Urinary bladder (tissue), 4 donors: Measurements from ENCODE around the gene CDKN1C. TPM values are rescaled to one million over a fixed set of nuclear protein-coding genes. Genes with fewer than 3 reads are reported as not detected.

Source experiments
- DNase-seq: peaks from one replicate; pipeline ENCODE4 v3.0.0-alpha.2; 2015; ENCODE audit errors: extremely low spot score
- H3K27ac ChIP-seq: one replicate; pipeline ENCODE4 v1.5.1; 2013; ENCODE audit warnings: low read depth, mild to moderate bottlenecking, moderate library complexity
- H3K36me3 ChIP-seq: one replicate; pipeline ENCODE4 v1.6.1; 2013; ENCODE audit warnings: mild to moderate bottlenecking, moderate library complexity; ENCODE audit not compliant: insufficient read depth
- H3K4me1 ChIP-seq: one replicate; pipeline ENCODE4 v1.6.1; 2013; ENCODE audit warnings: mild to moderate bottlenecking, moderate library complexity; ENCODE audit not compliant: insufficient read depth
- H3K4me3 ChIP-seq: one replicate; pipeline ENCODE4 v1.5.1; 2013; ENCODE audit warnings: low read depth, low read length
- WGBS: extraction: QIAGEN DNeasy Blood & Tissue Kit; methylation state at CpG from one replicate; pipeline ENCODE4 v1.1.7; 2013; 5-methylcytosine and 5-hydroxymethylcytosine counted together
- polyA plus RNA-seq: library from polyadenylated mRNA; stranded (reverse); fragments of 200-250 nt; gene quantifications from one replicate; pipeline ENCODE4 v1.2.3, GENCODE V29; 2013
- total RNA-seq: library from RNA; depleted of rRNA; stranded (reverse); fragments of >200 nt; gene quantifications from one replicate; pipeline ENCODE4 v1.2.3, GENCODE V29; 2014
- donor health status: healthy with polysubstance abuse.
- donor health status: healthy.

The CDKN1C gene
- 78.6 TPM for total RNA-seq
- polyA plus RNA-seq, result 118 TPM

DNA sequence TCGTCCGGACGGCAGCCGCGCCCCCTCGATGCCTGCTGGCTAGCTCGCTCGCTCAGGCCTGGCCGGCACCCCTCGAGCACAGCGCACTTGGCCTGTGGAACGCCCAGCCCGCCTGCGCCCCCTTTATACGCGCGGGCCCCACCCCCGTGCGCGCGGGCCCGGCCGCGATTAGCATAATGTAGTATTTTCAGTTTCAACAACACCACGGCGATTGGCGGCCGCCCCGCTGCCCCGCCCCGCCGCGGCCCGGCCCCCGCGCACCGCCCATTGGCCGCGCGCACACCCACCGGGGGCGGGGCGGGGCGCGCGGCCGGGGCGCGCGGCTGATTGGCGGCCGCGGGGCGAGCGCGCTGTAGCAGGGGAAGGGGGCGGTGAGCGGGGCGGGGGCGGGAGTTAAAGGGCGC, at the start of gene CDKN1C:
TSS of gene CDKN1C (minus strand) at position 98 of the 404 bp plus-strand sequence. CDS start 319 bp downstream, outside the sequence.
- no peaks in the 10 kb centered on the region for H3K4me1 ChIP-seq

DNA sequence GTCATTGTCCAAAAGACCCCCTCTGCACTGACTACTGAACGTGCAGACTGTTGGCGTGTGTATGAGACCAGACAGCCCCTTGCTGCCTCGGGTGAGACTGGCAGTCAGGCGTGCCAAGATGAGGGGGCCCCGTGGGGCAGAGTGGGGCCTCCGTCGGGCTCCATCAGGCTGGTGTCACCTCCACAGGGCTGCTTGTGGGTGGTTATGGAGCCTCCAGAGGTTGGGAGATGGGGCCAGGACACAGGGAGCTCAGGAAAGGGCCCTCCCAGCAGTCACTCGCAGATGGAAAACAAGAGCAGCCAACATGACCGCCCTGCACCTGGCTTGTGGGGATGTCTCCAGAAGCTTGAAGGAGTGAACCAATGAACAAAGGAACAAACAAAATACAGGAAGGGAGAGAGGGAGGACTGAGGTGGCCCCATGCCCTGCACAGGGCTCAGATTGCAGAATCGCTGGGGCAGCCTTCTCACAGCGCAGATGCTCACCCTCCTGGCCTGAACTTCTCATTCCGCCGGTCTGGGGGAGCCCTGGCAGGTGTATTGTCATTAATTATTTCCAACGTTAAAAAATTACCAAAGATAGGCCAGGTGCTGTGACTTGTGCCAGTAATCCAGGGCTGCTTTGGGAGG, 49.1 kb upstream of the CDKN1C start:
- DNase-seq, result no peak
- Histone ChIP-seq H3K4me1 (no peaks in the 10 kb centered on the region), H3K27ac (no peak overlapping the region), H3K36me3 (no peaks in the 10 kb centered on the region), H3K4me3 (no peak overlapping the region)
- 85% methylated on average over 14 of the region's 14 CpGs for WGBS

More for the DNA sequence above, at the start of gene CDKN1C:
- peak; percentile 81 for DNase-seq
- H3K27ac ChIP-seq, result peak within 1 kb of the TSS; percentile 72
- WGBS, result under 1% methylated on average over 56 of the region's 61 CpGs
- peak within 1 kb of the TSS; percentile 95 for H3K4me3 ChIP-seq
- H3K36me3 ChIP-seq, result no peaks in the 10 kb centered on the region

- Histone ChIP-seq H3K4me3 (no peak overlapping the region), H3K4me1 (no peaks in the 10 kb centered on the region), H3K27ac (no peak overlapping the region), H3K36me3 (no peaks in the 10 kb centered on the region)
- 86% methylated on average over 7 of the region's 7 CpGs for WGBS
- no peak for DNase-seq
Measured at GRCh38 chr11:2934021-2934550, 48.5 kb upstream of the CDKN1C start.

- Histone ChIP-seq H3K36me3 (no peaks in the 10 kb centered on the region), H3K4me3 (no peak overlapping the region), H3K27ac (no peak overlapping the region), H3K4me1 (no peaks in the 10 kb centered on the region)
- WGBS, result 43% methylated on average over 12 of the region's 12 CpGs
- no peak for DNase-seq
Measured at GRCh38 chr11:2933375-2934020, 47.9 kb upstream of the CDKN1C start.

DNA sequence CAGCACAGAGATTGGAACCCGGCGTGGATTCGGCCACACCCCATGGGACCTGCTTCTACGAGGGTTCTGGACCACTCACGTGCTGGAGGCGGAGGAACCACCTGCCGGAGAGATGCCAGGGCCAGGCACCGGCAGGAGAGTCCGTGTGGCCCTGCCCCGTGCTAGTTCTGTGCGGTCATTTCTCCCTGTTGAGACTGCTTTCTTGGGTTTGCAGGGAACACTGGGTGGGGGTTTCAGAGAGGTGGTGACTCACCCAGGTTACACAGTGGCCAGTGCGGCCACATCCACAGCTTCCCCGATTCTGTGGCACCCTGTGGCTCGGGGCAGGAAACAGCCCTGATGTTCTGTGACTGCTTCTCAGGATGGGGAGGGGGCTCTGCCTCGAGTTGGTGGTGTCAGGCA, 47.3 kb upstream of the CDKN1C start:
- Histone ChIP-seq H3K27ac (no peak overlapping the region), H3K36me3 (no peaks in the 10 kb centered on the region), H3K4me3 (no peak overlapping the region), H3K4me1 (no peaks in the 10 kb centered on the region)
- DNase-seq, result no peak
- 58% methylated on average over 15 of the region's 15 CpGs for WGBS

- DNase-seq, result no peak
- Histone ChIP-seq H3K27ac (no peak overlapping the region), H3K4me1 (no peaks in the 10 kb centered on the region), H3K4me3 (no peak overlapping the region), H3K36me3 (no peaks in the 10 kb centered on the region)
- 73% methylated on average over 13 of the region's 13 CpGs for WGBS
Measured at GRCh38 chr11:2931771-2932738, 46.5 kb upstream of the CDKN1C start.

- no peak overlapping the region for H3K4me3 ChIP-seq
- no peak for DNase-seq
- H3K4me1 ChIP-seq, result no peaks in the 10 kb centered on the region
- H3K27ac ChIP-seq, result no peak overlapping the region
- WGBS, result 81% methylated on average over 4 of the region's 4 CpGs
- H3K36me3 ChIP-seq, result no peaks in the 10 kb centered on the region
Measured at GRCh38 chr11:2931420-2931746, 45.8 kb upstream of the CDKN1C start.

DNA sequence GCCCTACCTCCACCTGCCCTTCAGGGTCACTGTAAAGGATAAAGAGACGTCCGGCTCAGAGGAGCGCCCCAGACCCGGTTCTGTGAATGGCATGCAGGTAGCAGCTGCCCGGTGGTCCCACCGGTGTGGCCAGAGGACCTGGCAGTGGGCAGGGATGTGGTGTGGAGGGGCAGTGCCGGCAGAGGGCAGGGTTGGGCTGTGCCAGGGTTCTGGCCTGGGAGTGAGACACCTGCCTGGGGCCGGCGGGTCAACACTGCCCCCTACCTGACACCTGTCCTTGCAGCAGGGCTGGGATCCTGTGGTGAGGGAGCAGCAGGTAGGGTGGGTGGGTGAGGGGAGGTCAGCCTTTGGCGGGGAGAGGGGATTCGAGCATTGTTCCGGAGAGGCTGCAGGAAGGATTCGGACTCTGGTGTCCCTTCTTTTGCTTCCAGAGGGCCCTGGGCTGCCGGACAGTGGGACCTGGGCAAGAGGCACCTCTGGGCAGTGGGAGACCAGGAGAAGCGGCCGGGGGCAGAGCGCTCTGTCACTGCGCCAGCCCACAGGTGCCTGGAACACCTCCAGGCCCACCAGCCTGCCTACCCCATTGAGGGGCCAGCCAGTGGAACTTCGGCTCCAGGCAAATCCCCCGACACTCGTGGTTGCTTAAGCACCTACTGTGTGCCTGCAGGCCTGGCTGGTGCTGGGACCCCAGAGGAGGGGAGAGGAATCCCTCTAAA, 45.3 kb upstream of the CDKN1C start:
- H3K4me3 ChIP-seq, result peak overlapping the region; percentile 52
- 42% methylated on average over 21 of the region's 21 CpGs for WGBS
- no peak for DNase-seq
- H3K4me1 ChIP-seq, result no peaks in the 10 kb centered on the region
- H3K27ac ChIP-seq, result no peak overlapping the region
- H3K36me3 ChIP-seq, result no peaks in the 10 kb centered on the region

- WGBS, result 4% methylated on average over 47 of the region's 47 CpGs
- DNase-seq, result no peak
- peak overlapping the region; percentile 72 for H3K27ac ChIP-seq
- peak overlapping the region; percentile 52 for H3K4me3 ChIP-seq
- no peaks in the 10 kb centered on the region for H3K36me3 ChIP-seq
- no peaks in the 10 kb centered on the region for H3K4me1 ChIP-seq
Measured at GRCh38 chr11:2929950-2930703, 44.6 kb upstream of the CDKN1C start.

GRCh38 chr11:2929531-2929949, 44.0 kb upstream of the CDKN1C start:
- WGBS, result under 1% methylated on average over 48 of the region's 48 CpGs
- peak overlapping the region; percentile 72 for H3K27ac ChIP-seq
- H3K36me3 ChIP-seq, result no peaks in the 10 kb centered on the region
- no peaks in the 10 kb centered on the region for H3K4me1 ChIP-seq
- peak overlapping the region; percentile 52 for H3K4me3 ChIP-seq
- DNase-seq, result no peak

DNA sequence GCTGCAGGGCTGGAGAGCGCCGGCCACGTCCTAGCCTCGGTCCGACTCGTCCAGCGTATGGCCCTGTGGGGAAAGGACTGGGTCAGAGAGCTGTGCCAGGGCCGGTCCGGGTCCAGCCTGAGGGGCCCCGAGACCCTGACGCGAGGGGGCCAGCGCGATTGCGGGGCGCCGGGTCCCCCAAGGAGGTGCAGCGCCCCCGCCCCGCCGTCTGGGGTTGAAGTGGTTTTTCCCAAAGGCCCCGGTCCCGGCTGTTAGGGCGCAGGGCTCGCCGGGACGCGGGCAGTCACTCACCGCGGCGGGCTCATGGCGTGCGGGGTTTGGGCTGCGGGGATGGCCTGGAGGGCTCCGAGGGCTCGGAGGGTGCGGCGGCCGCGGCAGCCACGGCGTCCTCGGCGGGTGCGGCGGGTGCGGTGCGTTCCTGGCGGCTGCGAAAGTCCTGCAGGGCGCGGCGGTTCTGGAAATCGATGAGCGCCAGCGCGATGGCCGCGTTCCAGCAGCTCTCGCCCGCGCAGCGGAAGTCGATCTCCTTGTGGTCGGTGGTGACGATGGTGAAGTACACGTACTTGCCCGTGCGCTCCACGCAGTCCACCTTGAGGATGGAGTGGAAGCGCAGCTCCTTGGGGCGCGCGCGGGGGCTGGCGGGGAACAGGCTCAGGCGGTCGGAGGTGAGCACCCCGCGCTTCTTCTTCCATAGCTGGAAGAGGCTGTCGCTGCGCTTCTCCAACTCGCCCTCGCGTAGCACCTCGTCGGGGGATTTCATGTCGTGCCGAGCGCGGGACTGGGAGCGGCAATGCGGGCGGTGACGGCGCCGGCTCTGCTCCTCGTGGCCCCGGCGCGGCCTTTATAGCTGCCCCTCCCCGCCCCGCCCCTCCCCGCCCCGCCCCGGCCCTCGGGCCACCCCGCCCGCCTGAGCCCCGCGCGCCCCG, 43.3 kb upstream of the CDKN1C start, which contains the start of gene PHLDA2:
TSS of gene PHLDA2 (minus strand) at position 816 of the 926 bp plus-strand sequence. CDS start at position 760, 56 bp downstream.
- DNase-seq, result no peak
- 1% methylated on average over 113 of the region's 113 CpGs for WGBS
- H3K4me1 ChIP-seq, result no peaks in the 10 kb centered on the region
- H3K36me3 ChIP-seq, result no peaks in the 10 kb centered on the region
- peak within 1 kb of the TSS; percentile 72 for H3K27ac ChIP-seq
- peak within 1 kb of the TSS; percentile 52 for H3K4me3 ChIP-seq
